Esophagus muscularis mucosa (tissue), 4 donors: ENCODE data around the gene FGF19. TPM values are rescaled to one million over a fixed set of nuclear protein-coding genes. Genes with fewer than 3 reads are reported as not detected.
A peak's percentile ranks its signal among the peaks of the same experiment; 100 is the strongest.

Experiments used
- DNase-seq: peaks from one replicate; pipeline ENCODE4 v3.0.0-alpha.2; 2017; ENCODE audit errors: extremely low spot score
- H3K27ac ChIP-seq, 4 donors: fragments of 200-600 bp; sonication (generic); replicated peaks in 1 of 4; 1 replicate in 3 of 4; 2 replicates in 1 of 4; pipeline ENCODE4 v1.5.1; 2016 to 2019; ENCODE audit warnings: mild to moderate bottlenecking in 1 of 4
- H3K27me3 ChIP-seq, 4 donors: fragments of 200-600 bp; sonication (generic); one replicate each; pipeline versions ENCODE4 v1.5.1 to v1.6.0; 2016 to 2019
- H3K36me3 ChIP-seq, 4 donors: fragments of 200-600 bp; sonication (generic); one replicate each; pipeline ENCODE4 v1.5.1; 2016 to 2019
- H3K4me1 ChIP-seq, 4 donors: fragments of 200-600 bp; sonication (generic); one replicate each; pipeline ENCODE4 v1.5.1; 2016 to 2019
- H3K4me3 ChIP-seq, 4 donors: fragments of 200-600 bp; sonication (generic); 1 replicate in 2 of 4; 2 replicates in 2 of 4; pipeline ENCODE4 v1.5.1; 2016 to 2019; ENCODE audit warnings: mild to moderate bottlenecking in 4 of 4, moderate library complexity in 1 of 4
- H3K9me3 ChIP-seq, 4 donors: fragments of 200-600 bp; sonication (generic); 1 replicate in 3 of 4; 2 replicates in 1 of 4; pipeline ENCODE4 v1.5.1; 2016 to 2019
- EP300 ChIP-seq: sonication (generic); formaldehyde crosslinking; IDR thresholded peaks from one replicate; pipeline ENCODE4 v1.6.1; 2017; ENCODE audit warnings: antibody characterized with exemption
- POLR2A ChIP-seq: fragments of 450-650 bp; IDR thresholded peaks from one replicate; pipeline ENCODE4 v1.6.1; 2017; ENCODE audit warnings: antibody characterized with exemption, moderate library complexity, mild to moderate bottlenecking, low read depth
- POLR2AphosphoS5 ChIP-seq, 2 donors: sonication (generic); formaldehyde crosslinking; IDR thresholded peaks; one replicate each; pipeline ENCODE4 v1.6.1; 2017; ENCODE audit warnings: antibody characterized with exemption in 2 of 2
- WGBS: methylation state at CpG from one replicate; pipeline ENCODE4 v1.1.5; 2018; 5-methylcytosine and 5-hydroxymethylcytosine counted together
- intact Hi-C: fragments of 100-400 bp; cut with DNase I; formaldehyde crosslinking; loops from one replicate; pipeline ENCODE4 v1.15.1; 2023
- total RNA-seq, 4 donors: library from RNA; depleted of rRNA; stranded (reverse); fragments of >200 nt; gene quantifications; one replicate each; pipeline versions ENCODE4 v1.1.0 to v1.2.1, GENCODE V29; 2016
- TF ChIP-seq, protein P1 (sequence below), 3 experiments: fragments of 200-600 bp in 2 of 3; fragments of 450-650 bp in 1 of 3; sonication (generic) in 2 of 3; IDR thresholded peaks; one replicate each; pipeline ENCODE4 v1.5.1; 2017 to 2019; ENCODE audit warnings: antibody characterized with exemption in 3 of 3, mild to moderate bottlenecking in 2 of 3, moderate library complexity in 1 of 3

FGF19 gene
- total RNA-seq, 4 donors from 2014 or later: not detected

DNA sequence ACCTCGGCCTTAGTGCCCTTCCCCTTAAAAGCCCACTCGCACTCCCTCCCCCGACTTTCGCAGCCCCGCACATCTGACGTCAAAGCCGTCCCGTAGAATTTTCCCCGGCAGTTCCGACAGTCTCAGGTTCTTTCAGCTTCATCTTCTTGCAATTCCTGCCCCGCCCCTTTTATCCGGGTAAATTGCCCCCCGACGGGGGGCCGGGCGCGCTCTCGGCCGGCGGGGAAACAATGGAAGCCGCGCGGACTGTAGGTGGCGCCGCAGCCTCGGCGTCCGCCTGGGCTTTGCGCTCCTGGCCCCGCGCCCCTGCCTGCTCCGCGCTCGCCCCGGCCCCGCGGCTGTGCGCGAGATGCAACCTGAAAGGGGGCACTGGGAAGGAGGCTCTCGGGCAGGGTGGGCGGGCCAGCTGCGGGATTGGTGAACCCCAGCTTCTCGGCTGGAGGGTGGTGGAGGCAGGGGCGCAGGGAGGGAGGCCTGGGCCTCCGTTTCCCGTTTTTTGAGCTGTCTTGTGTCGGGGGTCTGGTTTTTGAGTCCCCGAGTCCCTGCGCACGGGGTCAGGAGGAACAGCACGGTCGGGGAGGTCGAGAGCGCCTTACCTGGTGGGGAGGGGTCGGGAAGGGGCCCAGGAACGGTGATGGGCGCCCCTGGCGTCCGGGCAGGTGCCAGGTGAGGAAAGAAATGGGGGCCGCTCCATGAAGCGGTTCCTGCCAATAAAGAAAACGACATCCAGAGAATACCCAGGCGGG lies 859 bp upstream of the FGF19 start:
- DNase-seq: no peak
- Histone ChIP-seq H3K27me3 (peaks cover 0 to 87% (median 43%) of the 10 kb centered on the region in 4 donors), H3K4me1 (peaks cover 18 to 40% (median 31%) of the 10 kb centered on the region in 4 donors), H3K27ac (no peak overlapping the region), H3K9me3 (no peaks in the 10 kb centered on the region), H3K4me3 (peak overlapping the region; percentile 7 to 33 (median 20)), H3K36me3 (no peaks in the 10 kb centered on the region)
- no peak for TF ChIP-seq EP300
- no peak for TF ChIP-seq POLR2A
- no peak for TF ChIP-seq POLR2AphosphoS5 (IDR thresholded peaks at IDR 0.05)
- TF ChIP-seq, protein P1, sequence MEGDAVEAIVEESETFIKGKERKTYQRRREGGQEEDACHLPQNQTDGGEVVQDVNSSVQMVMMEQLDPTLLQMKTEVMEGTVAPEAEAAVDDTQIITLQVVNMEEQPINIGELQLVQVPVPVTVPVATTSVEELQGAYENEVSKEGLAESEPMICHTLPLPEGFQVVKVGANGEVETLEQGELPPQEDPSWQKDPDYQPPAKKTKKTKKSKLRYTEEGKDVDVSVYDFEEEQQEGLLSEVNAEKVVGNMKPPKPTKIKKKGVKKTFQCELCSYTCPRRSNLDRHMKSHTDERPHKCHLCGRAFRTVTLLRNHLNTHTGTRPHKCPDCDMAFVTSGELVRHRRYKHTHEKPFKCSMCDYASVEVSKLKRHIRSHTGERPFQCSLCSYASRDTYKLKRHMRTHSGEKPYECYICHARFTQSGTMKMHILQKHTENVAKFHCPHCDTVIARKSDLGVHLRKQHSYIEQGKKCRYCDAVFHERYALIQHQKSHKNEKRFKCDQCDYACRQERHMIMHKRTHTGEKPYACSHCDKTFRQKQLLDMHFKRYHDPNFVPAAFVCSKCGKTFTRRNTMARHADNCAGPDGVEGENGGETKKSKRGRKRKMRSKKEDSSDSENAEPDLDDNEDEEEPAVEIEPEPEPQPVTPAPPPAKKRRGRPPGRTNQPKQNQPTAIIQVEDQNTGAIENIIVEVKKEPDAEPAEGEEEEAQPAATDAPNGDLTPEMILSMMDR (IDR thresholded peaks at IDR 0.05): peak; percentile 10 to 32 (median 26)
- 8% methylated on average over 45 of the region's 63 CpGs for WGBS
- intact Hi-C loops: no loop called here

DNA sequence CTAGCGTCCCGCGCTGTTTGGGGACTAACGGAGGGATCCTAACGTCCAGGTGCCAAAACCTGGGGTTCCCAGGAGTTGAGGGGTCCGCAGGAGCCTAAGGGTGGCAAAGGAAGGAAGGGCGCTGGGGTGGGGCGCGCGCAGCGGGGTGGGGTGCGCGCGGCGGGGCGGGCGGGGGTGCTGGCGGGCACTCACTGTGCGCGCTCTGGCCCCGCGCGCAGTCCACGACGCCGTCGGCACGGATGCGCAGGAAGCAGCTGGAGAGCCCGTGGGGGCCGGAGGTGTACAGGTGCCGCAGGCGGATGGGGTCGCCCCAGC lies 412 bp downstream of the FGF19 start:
- Histone ChIP-seq H3K4me1 (peaks cover 18 to 40% (median 31%) of the 10 kb centered on the region in 4 donors), H3K36me3 (no peaks in the 10 kb centered on the region), H3K4me3 (no peak overlapping the region), H3K9me3 (no peaks in the 10 kb centered on the region), H3K27me3 (peaks cover 0 to 87% (median 43%) of the 10 kb centered on the region in 4 donors), H3K27ac (no peak overlapping the region)
- no CpG with 5 or more reads among the region's 34 CpGs for WGBS
- TF ChIP-seq, protein P1 (IDR thresholded peaks at IDR 0.05): no peak
- no peak for TF ChIP-seq POLR2AphosphoS5 (IDR thresholded peaks at IDR 0.05)
- intact Hi-C loops: no loop called here
- no peak for DNase-seq

DNA sequence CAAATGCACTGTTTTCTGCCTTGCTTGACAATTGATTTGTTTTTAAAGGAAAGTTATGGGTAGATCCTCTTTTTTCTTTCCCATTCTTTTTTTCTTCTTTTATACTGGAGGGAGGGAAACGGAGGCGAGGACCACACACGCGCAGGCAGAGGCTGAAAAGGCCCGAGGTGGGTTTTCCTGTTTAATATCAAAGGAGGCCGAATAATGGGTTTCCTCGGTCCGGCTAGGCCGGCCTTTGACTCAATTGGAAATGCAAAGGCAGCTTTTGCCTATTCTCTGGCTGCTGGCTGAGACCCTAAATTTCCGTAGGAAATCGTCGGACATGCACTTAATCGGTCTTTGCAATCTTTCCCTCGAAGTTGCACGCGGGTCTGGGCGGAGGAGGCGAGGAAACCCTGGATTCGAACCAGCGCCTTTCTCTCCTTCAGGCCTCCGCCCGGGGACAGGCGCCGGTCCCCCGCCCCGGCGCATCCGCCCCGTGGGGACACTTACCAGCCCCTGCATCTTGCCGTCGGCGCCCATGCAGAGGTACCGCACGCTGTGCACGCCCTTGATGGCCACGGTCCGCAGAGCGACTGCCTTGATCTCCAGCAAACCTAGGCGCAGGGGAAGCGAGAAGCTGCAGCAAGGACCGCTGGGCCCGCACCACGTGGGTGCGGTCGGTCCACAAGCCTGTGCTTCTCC lies 911 bp downstream of the FGF19 start:
- intact Hi-C loops: no loop called here
- Histone ChIP-seq H3K9me3 (no peaks in the 10 kb centered on the region), H3K4me3 (no peak overlapping the region), H3K4me1 (peaks cover 18 to 40% (median 31%) of the 10 kb centered on the region in 4 donors), H3K27ac (no peak overlapping the region), H3K36me3 (no peaks in the 10 kb centered on the region), H3K27me3 (peaks cover 0 to 86% (median 43%) of the 10 kb centered on the region in 4 donors)
- TF ChIP-seq POLR2A (no peak), POLR2AphosphoS5 (IDR thresholded peaks at IDR 0.05) (no peak), EP300 (no peak)
- TF ChIP-seq, protein P1 (IDR thresholded peaks at IDR 0.05): no peak
- WGBS: 9% methylated on average over 31 of the region's 45 CpGs
- DNase-seq: no peak

DNA sequence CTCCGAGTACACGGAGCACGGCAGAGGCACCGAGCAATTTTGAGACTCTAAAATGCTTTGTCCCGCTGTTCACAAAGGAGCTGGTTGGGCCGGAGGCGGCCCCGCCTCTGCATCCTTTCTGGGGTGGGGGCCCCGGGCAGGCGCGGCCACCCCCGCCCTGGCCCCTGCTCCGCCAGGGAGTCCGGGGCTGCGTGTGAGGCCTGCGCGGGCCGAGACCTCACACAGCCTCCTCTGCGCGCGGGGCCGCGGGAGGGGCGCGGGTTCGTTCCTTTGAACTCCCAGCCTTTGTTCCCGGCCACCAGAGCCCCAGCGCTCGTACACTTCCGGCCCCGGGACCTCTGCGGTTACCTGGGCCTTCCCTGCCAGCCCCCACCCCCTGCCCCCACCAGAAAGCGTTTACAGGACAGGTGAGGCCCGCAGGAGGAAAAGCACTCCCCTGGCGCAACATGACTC lies 1.6 kb downstream of the FGF19 start:
- DNase-seq: no peak
- no peaks in the 10 kb centered on the region for H3K36me3 ChIP-seq
- H3K4me1 ChIP-seq: peaks cover 18 to 40% (median 31%) of the 10 kb centered on the region in 4 donors
- intact Hi-C loops: no loop called here
- no peaks in the 10 kb centered on the region for H3K9me3 ChIP-seq
- TF ChIP-seq POLR2AphosphoS5 (IDR thresholded peaks at IDR 0.05): no peak
- H3K27me3 ChIP-seq: peaks cover 0 to 93% (median 43%) of the 10 kb centered on the region in 4 donors
- 8% methylated on average over 8 of the region's 35 CpGs for WGBS
- H3K4me3 ChIP-seq: no peak overlapping the region
- H3K27ac ChIP-seq: no peak overlapping the region

DNA sequence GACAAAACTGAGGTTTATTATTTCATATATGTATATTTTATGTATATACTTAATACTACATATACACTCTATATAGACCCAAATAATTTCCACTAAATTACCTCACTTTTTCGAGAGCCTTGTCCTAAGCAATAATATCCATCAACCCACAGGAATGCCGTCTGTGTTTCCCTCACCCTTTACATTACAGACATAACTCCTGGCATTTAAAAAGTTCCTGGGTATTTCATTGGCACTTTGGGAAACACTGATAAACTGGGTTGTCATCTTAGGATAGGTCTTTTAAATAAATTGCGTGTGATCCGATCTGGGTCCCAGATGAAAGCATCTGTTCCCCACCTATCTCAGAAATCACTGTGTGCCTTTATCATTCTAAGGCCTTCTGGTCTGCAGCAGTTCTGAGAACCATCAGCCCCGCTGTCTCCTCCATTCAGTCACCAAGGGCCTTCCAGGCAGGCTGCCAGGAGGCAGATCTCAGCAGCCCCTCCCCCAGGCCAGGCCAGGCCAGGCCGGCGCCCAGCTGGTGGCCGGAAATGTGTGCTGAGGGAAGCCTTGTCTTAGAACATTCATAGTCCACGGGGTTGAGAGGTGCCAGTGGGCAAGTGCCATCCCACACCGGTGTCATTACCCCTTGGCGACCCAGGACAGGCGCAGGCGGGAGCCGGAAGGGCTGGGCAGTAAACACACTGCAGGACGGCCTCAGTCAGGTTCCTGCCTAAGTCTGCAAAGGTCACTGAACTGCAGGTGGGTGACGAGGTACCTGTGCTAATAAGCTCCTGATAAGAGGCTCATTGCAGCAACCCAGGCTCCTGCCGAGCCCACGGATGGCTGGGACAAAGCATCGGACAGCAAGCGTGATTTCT lies 3.3 kb downstream of the FGF19 start:
- 41% methylated on average over 16 of the region's 20 CpGs for WGBS
- DNase-seq: no peak
- no peak overlapping the region for H3K4me3 ChIP-seq
- intact Hi-C loops: no loop called here
- no peaks in the 10 kb centered on the region for H3K36me3 ChIP-seq
- H3K4me1 ChIP-seq: peaks cover 18 to 40% (median 31%) of the 10 kb centered on the region in 4 donors
- no peak for TF ChIP-seq POLR2AphosphoS5 (IDR thresholded peaks at IDR 0.05)
- no peak for TF ChIP-seq EP300
- TF ChIP-seq POLR2A: no peak
- TF ChIP-seq, protein P1 (IDR thresholded peaks at IDR 0.05): no peak
- no peaks in the 10 kb centered on the region for H3K9me3 ChIP-seq
- H3K27me3 ChIP-seq: peaks cover 0 to 95% (median 43%) of the 10 kb centered on the region in 4 donors
- no peak overlapping the region for H3K27ac ChIP-seq
